ENCODE data around the gene FXYD4. TPM values are rescaled to one million over a fixed set of nuclear protein-coding genes. Genes with fewer than 3 reads are reported as not detected.

FXYD4 gene
- polyA plus RNA-seq, 1 experiment = not detected

DNA sequence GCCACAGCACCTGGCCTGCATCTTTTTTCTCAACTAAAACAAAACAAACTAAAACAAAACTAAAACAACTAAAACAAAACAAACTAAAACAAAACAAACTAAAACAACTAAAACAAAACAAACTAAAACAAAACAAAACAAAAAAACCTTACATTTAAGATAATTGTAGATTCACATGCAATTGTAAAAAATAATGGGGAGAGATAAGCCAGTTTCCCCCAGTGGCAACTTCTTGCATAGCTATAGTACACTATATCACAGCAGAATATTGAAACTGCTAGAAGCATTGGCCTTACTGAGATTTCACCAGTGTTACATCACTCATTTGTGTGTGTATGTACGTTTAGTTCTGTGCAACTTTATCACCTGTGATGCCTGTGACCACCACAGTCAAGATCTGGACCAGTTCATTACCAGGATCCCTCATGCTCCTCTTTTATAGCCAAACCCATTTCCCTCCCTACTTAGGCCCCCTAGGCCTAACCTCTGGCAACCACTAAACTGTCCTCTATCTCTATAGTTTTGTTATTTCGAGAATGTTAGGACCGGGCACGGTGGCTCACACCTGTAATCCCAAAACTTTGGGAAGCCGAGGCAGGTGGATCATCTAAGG, 9.3 kb downstream of the FXYD4 start:
- TF ChIP-seq, protein P1, sequence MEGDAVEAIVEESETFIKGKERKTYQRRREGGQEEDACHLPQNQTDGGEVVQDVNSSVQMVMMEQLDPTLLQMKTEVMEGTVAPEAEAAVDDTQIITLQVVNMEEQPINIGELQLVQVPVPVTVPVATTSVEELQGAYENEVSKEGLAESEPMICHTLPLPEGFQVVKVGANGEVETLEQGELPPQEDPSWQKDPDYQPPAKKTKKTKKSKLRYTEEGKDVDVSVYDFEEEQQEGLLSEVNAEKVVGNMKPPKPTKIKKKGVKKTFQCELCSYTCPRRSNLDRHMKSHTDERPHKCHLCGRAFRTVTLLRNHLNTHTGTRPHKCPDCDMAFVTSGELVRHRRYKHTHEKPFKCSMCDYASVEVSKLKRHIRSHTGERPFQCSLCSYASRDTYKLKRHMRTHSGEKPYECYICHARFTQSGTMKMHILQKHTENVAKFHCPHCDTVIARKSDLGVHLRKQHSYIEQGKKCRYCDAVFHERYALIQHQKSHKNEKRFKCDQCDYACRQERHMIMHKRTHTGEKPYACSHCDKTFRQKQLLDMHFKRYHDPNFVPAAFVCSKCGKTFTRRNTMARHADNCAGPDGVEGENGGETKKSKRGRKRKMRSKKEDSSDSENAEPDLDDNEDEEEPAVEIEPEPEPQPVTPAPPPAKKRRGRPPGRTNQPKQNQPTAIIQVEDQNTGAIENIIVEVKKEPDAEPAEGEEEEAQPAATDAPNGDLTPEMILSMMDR (IDR thresholded peaks at IDR 0.05; ENCODE audit: insufficient read depth, low read depth, low read length) = peak; percentile 18; the same call in 1 of the 2 replicates
- DNase-seq (ENCODE audit: low read depth) = no peak
- Histone ChIP-seq H3K4me3 (ENCODE audit: low read depth, low read length) (no peak overlapping the region), H3K27me3 (ENCODE audit: control insufficient read depth, insufficient read depth, low read length) (no peaks in the 10 kb centered on the region), H3K36me3 (ENCODE audit: control insufficient read depth, insufficient read depth, low read length) (0 out of 2 replicates have a peak, but pooled peaks cover 1% of the 10 kb centered on the region)
- POLR2A ChIA-PET = no interaction called here
- CTCF ChIA-PET = no interaction called here

DNA sequence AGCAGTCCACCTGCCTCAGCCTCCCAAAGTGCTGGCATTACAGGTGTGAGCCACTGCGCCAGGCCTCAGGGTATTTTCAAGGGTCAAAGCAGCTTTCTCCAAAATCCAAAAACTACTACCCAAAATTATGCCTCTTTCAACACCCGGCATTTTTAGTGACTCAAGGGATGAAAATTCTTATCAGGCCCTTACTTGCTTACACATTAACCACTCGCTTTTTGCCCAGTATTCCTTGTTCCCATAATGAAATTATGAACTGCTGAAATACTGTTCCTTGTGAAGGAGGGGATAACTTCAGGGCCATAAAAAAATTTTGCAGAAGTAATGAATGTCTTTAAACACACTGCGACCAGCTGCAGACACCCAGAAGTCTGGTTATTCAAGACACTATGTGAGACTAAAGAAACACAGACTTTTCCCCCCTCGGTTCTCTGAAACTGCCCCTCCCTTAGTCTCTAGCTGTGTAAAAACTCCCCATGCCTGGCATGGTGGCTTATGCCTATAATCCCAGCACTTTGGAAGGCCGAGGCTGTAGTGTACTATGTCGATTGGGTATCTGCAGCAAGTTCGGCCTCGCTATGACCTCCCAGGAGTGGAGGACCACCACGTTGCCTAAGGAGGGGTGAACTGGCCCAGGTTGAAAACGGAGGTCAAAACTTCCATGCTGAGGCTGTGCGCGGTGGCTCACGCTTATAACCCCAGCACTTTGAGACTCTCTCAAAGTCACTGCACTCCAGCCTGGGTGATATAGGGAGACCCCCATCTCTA, 12.0 kb downstream of the FXYD4 start:
- ChIA-PET CTCF (interaction anchor here (1.4 kb wide), 1 partner anchor 90 kb away, joined by 5 read pairs; no protein-coding TSS in a partner anchor), POLR2A (no interaction called here)
- TF ChIP-seq, protein P1 (IDR thresholded peaks at IDR 0.05; ENCODE audit: insufficient read depth, low read depth, low read length) = no peak
- H3K27me3 ChIP-seq (ENCODE audit: control insufficient read depth, insufficient read depth, low read length) = no peaks in the 10 kb centered on the region
- DNase-seq (ENCODE audit: low read depth) = no peak
- H3K36me3 ChIP-seq (ENCODE audit: control insufficient read depth, insufficient read depth, low read length) = peaks cover 14% of the 10 kb centered on the region
- H3K4me3 ChIP-seq (ENCODE audit: low read depth, low read length) = no peak overlapping the region

DNA sequence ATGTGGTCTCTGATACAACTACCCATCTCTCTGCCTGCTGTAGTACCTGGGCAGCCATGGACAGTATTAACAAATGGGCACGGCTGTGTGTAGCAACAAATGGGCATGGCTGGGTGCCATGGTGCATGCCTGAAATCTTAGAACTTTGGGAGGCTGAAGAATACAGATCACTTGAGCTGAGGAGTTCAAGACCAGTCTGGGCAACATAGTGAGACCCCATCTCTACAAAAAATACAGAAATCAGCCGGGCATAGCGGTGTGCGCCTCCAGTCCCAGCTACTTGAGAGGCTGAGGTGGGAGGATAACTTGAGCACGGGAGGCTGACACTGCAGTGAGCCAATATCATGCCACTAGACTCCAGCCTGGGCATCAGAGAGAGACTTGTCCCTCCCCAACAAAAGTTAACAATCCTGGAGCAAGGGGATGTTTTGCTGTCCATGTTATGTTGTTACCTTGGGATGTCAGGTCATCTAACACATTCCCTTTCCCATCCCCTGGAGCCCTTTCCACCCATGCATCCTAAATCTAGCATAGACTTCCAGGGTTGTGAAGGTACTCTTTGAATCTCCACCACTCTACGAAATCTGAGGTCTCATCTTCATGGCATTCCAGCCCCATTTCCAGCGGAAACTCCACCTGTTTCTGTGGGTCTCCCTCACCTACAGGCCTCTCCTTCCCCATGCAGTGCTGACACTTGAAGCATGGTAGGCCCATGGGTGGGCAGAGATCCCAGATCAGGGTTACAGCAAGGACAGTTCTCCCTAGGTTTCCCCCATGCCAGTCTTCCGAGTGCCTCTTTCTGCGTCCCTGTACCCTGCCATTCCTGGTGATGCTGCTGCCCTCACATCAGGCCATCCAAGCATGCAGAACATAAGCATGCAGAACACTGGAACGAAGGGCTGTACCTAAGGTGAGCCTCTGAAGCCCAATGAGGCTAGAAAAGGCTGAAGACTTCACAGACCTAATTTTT, 13.1 kb downstream of the FXYD4 start:
- Histone ChIP-seq H3K36me3 (ENCODE audit: control insufficient read depth, insufficient read depth, low read length) (peaks cover 19% of the 10 kb centered on the region), H3K4me3 (ENCODE audit: low read depth, low read length) (no peak overlapping the region), H3K27me3 (ENCODE audit: control insufficient read depth, insufficient read depth, low read length) (no peaks in the 10 kb centered on the region)
- TF ChIP-seq, protein P1 (IDR thresholded peaks at IDR 0.05; ENCODE audit: insufficient read depth, low read depth, low read length) = no peak
- ChIA-PET CTCF (interaction anchor here (0.6 to 1.2 kb wide), 2 partner anchors 12 to 75 kb away, joined by 3 read pairs; no protein-coding TSS in a partner anchor), POLR2A (interaction anchor here (0.5 to 0.7 kb wide), 2 partner anchors 34 to 39 kb away, joined by 4 to 5 read pairs; no protein-coding TSS in a partner anchor)
- DNase-seq (ENCODE audit: low read depth) = no peak

DNA sequence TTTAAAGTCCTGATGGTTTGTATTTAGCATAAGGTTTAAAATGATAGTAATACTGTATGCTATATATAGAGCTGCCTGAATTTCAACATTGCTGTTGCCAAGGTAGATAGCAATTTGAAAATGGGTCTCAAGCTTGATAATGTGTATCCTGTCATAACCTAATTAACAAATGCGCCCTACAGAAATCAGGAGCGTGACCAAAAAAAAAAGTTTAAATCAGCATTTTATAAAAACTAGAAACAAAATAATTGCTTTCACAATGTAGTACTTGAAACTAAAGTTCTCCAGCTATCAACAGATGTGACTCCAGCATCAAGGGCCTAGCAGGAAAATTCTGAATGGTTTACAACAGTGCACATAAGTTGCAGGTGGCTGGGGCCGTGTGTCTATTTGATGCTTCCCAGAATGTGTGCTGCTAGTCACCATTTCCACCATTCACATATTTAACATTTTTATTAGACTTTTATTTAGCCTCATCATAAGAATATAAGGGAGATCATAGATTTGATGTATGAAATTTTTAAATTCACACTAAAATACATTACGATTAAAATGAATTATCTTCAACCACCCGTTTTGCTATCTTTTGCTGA, 14.1 kb downstream of the FXYD4 start:
- POLR2A ChIA-PET = interaction anchor here (0.7 kb wide), 1 partner anchor 33 kb away, joined by 4 read pairs; no protein-coding TSS in a partner anchor
- DNase-seq (ENCODE audit: low read depth) = no peak

More for the DNA sequence above, 14.1 kb downstream of the FXYD4 start:
- CTCF ChIA-PET = interaction anchor here (1.2 kb wide), 1 partner anchor 11 kb away, joined by 3 read pairs; no protein-coding TSS in a partner anchor
- TF ChIP-seq, protein P1 (IDR thresholded peaks at IDR 0.05; ENCODE audit: insufficient read depth, low read depth, low read length) = no peak
- Histone ChIP-seq H3K36me3 (ENCODE audit: control insufficient read depth, insufficient read depth, low read length) (peaks cover 24% of the 10 kb centered on the region), H3K4me3 (ENCODE audit: low read depth, low read length) (no peak overlapping the region), H3K27me3 (ENCODE audit: control insufficient read depth, insufficient read depth, low read length) (no peaks in the 10 kb centered on the region)
